Measurements from ENCODE around the gene KIF6.
"Not testable (repeated sequence)": the region's sequence is repeated elsewhere in the genome, so short reads cannot be mapped to it uniquely, and the experiment has no call there.

Gene KIF6

GRCh38 chr6:39553029-39553428 lies 172.2 kb downstream of the KIF6 start:
- DNase-seq (ENCODE audit: low read depth in 2 of 2) = no peak

GRCh38 chr6:39550191-39550590 lies 175.0 kb downstream of the KIF6 start:
- DNase-seq (ENCODE audit: low read depth in 2 of 2) = no peak

GRCh38 chr6:39546731-39547130 lies 178.5 kb downstream of the KIF6 start:
- no peak for DNase-seq (ENCODE audit: low read depth in 2 of 2)

- no peak for DNase-seq (ENCODE audit: low read depth in 2 of 2)
Measured at GRCh38 chr6:39543950-39544349, 181.3 kb downstream of the KIF6 start.

- DNase-seq (ENCODE audit: low read depth in 2 of 2) = no peak
Measured at GRCh38 chr6:39543095-39543494, 182.1 kb downstream of the KIF6 start.

- no peak for DNase-seq (ENCODE audit: low read depth in 2 of 2)
Measured at GRCh38 chr6:39540454-39540853, 184.8 kb downstream of the KIF6 start.

- no peak for DNase-seq (ENCODE audit: low read depth in 2 of 2)
Measured at GRCh38 chr6:39530201-39530759, 194.9 kb downstream of the KIF6 start.

- no peak for DNase-seq (ENCODE audit: low read depth in 2 of 2)
Measured at GRCh38 chr6:39527792-39528564, 197.2 kb downstream of the KIF6 start.

GRCh38 chr6:39524007-39524406 lies 201.2 kb downstream of the KIF6 start:
- DNase-seq (ENCODE audit: low read depth in 2 of 2) = no peak

- no peak for DNase-seq (ENCODE audit: low read depth in 2 of 2)
Measured at GRCh38 chr6:39521958-39522357, 203.2 kb downstream of the KIF6 start.

- no peak for DNase-seq (ENCODE audit: low read depth in 2 of 2)
Measured at GRCh38 chr6:39520916-39521315, 204.3 kb downstream of the KIF6 start.

GRCh38 chr6:39520411-39520810 lies 204.8 kb downstream of the KIF6 start:
- DNase-seq (ENCODE audit: low read depth in 2 of 2) = no peak

- no peak for DNase-seq (ENCODE audit: low read depth in 2 of 2)
Measured at GRCh38 chr6:39518221-39518620, 207.0 kb downstream of the KIF6 start.

GRCh38 chr6:39517756-39518155 lies 207.5 kb downstream of the KIF6 start:
- no peak for DNase-seq (ENCODE audit: low read depth in 2 of 2)

- no peak for DNase-seq (ENCODE audit: low read depth in 2 of 2)
Measured at GRCh38 chr6:39516471-39516870, 208.7 kb downstream of the KIF6 start.

- DNase-seq (ENCODE audit: low read depth in 2 of 2) = no peak
Measured at GRCh38 chr6:39515471-39515870, 209.7 kb downstream of the KIF6 start.

GRCh38 chr6:39515006-39515405 lies 210.2 kb downstream of the KIF6 start:
- no peak for DNase-seq (ENCODE audit: low read depth in 2 of 2)

GRCh38 chr6:39509831-39510230 lies 215.4 kb downstream of the KIF6 start:
- DNase-seq (ENCODE audit: low read depth in 2 of 2) = not testable (repeated sequence)

- DNase-seq (ENCODE audit: low read depth in 2 of 2) = no peak
Measured at GRCh38 chr6:39508515-39508914, 216.7 kb downstream of the KIF6 start.

- no peak for DNase-seq (ENCODE audit: low read depth in 2 of 2)
Measured at GRCh38 chr6:39507331-39507998, 217.7 kb downstream of the KIF6 start.

GRCh38 chr6:39502362-39502955 lies 222.7 kb downstream of the KIF6 start:
- not testable (repeated sequence) for DNase-seq (ENCODE audit: low read depth in 2 of 2)

GRCh38 chr6:39499053-39499452 lies 226.2 kb downstream of the KIF6 start:
- DNase-seq (ENCODE audit: low read depth in 2 of 2) = no peak

GRCh38 chr6:39498096-39498495 lies 227.1 kb downstream of the KIF6 start:
- no peak for DNase-seq (ENCODE audit: low read depth in 2 of 2)

All from stimulated activated CD4-positive, alpha-beta T cell treated with anti-CD3 and anti-CD28 coated beads, Interleukin-1b, Interleukin-23, amount 100 ng/mL, for 4 hours (primary cell).